Measurements from ENCODE around the gene LIMS1.

DNA sequence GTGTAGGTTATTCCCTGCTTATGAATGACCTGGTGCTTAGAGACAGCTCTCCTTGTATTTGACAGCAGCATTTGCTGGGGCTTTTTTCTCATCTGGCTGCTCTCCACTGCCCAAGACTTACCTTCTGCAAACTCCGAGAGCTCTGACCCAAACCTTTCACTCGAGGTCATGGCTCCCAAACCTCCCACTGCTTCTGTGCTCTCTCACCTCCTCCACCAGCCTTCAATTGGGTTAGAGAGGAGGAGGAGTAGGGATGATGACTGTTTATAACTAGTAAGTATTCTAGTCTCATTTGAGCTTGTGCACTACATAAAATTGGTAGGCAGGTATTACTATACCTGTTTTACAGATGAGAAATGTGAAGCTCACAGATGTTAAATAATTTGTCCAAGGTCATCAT is 40.1 kb downstream of the LIMS1 start:
- TF ChIP-seq, protein P1, sequence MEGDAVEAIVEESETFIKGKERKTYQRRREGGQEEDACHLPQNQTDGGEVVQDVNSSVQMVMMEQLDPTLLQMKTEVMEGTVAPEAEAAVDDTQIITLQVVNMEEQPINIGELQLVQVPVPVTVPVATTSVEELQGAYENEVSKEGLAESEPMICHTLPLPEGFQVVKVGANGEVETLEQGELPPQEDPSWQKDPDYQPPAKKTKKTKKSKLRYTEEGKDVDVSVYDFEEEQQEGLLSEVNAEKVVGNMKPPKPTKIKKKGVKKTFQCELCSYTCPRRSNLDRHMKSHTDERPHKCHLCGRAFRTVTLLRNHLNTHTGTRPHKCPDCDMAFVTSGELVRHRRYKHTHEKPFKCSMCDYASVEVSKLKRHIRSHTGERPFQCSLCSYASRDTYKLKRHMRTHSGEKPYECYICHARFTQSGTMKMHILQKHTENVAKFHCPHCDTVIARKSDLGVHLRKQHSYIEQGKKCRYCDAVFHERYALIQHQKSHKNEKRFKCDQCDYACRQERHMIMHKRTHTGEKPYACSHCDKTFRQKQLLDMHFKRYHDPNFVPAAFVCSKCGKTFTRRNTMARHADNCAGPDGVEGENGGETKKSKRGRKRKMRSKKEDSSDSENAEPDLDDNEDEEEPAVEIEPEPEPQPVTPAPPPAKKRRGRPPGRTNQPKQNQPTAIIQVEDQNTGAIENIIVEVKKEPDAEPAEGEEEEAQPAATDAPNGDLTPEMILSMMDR (IDR thresholded peaks at IDR 0.05): no peak
- TF ChIP-seq POLR2A (IDR thresholded peaks at IDR 0.05): no peak

All from prostate gland (tissue), 2 donors.